Prostate gland (tissue), 2 donors: ENCODE results near the gene KIF26B. TPM values are rescaled to one million over a fixed set of nuclear protein-coding genes. Genes with fewer than 3 reads are reported as not detected.

Experiments used
- DNase-seq: peaks from one replicate; pipeline ENCODE4 v3.0.0-alpha.2; 2019; ENCODE audit warnings: low spot score
- H3K27ac ChIP-seq, 2 donors: fragments of 200-600 bp; sonication (generic); 2 replicates each; pipeline ENCODE4 v1.5.1; 2017 to 2019
- H3K27me3 ChIP-seq: fragments of 200-600 bp; sonication (generic); replicated peaks from 2 replicates; pipeline ENCODE4 v1.5.1; 2019; ENCODE audit not compliant: insufficient read depth
- H3K36me3 ChIP-seq, 2 donors: fragments of 200-600 bp; sonication (generic); 1 replicate in 1 of 2; 2 replicates in 1 of 2; pipeline versions ENCODE4 v1.5.1 to v1.8.1; 2017 to 2019
- H3K4me1 ChIP-seq: fragments of 200-600 bp; sonication (generic); replicated peaks from 2 replicates; pipeline ENCODE4 v1.5.1; 2019
- H3K4me3 ChIP-seq, 2 donors: fragments of 200-600 bp; sonication (generic); 2 replicates each; pipeline ENCODE4 v1.5.1; 2017 to 2019
- H3K9me3 ChIP-seq: fragments of 200-600 bp; sonication (generic); 2 replicates; pipeline ENCODE4 v1.5.1; 2017
- POLR2A ChIP-seq: fragments of 450-650 bp; IDR thresholded peaks from one replicate; pipeline ENCODE4 v1.6.1; 2016; ENCODE audit warnings: antibody characterized with exemption, mild to moderate bottlenecking
- POLR2AphosphoS5 ChIP-seq: sonication (generic); formaldehyde crosslinking; IDR thresholded peaks from one replicate; pipeline ENCODE4 v1.6.1; 2017; ENCODE audit warnings: antibody characterized with exemption
- WGBS: methylation state at CpG from one replicate; pipeline ENCODE4 v1.1.5; 2018; 5-methylcytosine and 5-hydroxymethylcytosine counted together
- intact Hi-C: fragments of 100-400 bp; cut with DNase I; formaldehyde crosslinking; loops from one replicate; pipeline ENCODE4 v1.14.2; 2022
- total RNA-seq, 2 donors: library from RNA; depleted of rRNA; stranded (reverse); fragments of >200 nt; gene quantifications; one replicate each; pipeline ENCODE4 v1.1.0, GENCODE V29; 2016
- TF ChIP-seq, protein P1 (sequence below), 4 experiments: fragments of 200-600 bp in 2 of 4; fragments of 450-650 bp in 2 of 4; sonication (generic) in 2 of 4; IDR thresholded peaks; 1 replicate in 3 of 4; 2 replicates in 1 of 4; pipeline ENCODE4 v1.5.1; 2016 to 2019; ENCODE audit warnings: antibody characterized with exemption in 4 of 4, mild to moderate bottlenecking in 2 of 4, moderate library complexity in 2 of 4

KIF26B gene
- total RNA-seq, 2 donors from 2014 or later, result 3.3 to 3.8 TPM

DNA sequence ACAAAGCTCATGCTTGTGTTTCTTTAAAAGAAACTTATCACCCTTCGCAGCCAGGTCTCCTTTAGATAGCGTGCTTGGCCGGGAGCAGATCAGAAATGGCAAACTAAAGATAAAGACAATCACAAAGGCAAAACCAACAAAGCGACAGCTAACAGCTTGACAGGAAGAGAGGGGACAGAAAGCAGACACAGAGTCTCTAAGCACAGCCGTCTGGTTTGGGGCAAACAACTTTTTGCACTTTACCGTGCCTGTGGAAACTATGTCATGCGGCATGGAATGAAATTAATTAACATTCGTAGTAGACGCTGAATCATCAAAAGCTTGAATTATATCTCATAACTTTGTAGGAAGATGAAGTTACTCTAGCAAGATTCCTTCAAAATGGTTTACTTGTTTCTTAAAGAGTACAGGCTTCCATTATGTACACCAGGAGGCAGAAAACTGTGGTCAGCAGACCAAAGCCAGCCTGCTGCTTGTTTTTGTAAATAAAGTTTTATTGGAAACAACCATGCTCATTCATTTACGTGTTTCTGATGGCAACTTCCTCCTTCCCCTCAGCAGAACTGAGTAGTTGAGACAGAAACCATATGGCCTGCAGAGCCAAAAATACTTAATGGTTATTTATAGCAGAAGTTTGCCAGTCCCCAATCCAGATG lies 183.2 kb downstream of the KIF26B start:
- Histone ChIP-seq H3K36me3 (no peaks in the 10 kb centered on the region), H3K4me1 (no peaks in the 10 kb centered on the region), H3K27me3 (no peaks in the 10 kb centered on the region), H3K4me3 (no peak overlapping the region), H3K27ac (no peak overlapping the region), H3K9me3 (no peaks in the 10 kb centered on the region)
- TF ChIP-seq POLR2A (no peak), POLR2AphosphoS5 (no peak)
- TF ChIP-seq, protein P1, sequence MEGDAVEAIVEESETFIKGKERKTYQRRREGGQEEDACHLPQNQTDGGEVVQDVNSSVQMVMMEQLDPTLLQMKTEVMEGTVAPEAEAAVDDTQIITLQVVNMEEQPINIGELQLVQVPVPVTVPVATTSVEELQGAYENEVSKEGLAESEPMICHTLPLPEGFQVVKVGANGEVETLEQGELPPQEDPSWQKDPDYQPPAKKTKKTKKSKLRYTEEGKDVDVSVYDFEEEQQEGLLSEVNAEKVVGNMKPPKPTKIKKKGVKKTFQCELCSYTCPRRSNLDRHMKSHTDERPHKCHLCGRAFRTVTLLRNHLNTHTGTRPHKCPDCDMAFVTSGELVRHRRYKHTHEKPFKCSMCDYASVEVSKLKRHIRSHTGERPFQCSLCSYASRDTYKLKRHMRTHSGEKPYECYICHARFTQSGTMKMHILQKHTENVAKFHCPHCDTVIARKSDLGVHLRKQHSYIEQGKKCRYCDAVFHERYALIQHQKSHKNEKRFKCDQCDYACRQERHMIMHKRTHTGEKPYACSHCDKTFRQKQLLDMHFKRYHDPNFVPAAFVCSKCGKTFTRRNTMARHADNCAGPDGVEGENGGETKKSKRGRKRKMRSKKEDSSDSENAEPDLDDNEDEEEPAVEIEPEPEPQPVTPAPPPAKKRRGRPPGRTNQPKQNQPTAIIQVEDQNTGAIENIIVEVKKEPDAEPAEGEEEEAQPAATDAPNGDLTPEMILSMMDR (IDR thresholded peaks at IDR 0.05), result no peak
- intact Hi-C loops, result no loop called here
- WGBS, result 91% methylated on average over 10 of the region's 10 CpGs
- DNase-seq, result no peak

DNA sequence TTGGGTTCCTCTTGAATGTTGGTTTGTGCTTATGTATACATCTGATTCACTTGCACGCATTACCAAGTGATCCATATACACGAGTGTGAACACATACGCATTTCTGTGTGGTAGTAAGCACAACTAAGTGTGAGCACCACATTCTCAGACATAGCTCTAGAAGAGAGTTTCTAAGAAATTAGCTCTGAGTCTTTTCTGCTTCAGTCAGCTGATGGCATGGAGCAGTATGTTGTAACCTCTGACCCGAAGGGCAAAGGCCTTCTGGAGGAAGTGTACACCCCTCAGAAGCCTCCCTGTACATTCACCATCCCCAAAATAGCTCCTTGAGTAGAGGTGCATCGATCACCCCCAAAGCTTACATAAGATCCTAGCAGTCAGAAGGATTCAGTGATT lies 183.7 kb downstream of the KIF26B start:
- Histone ChIP-seq H3K4me1 (no peaks in the 10 kb centered on the region), H3K36me3 (no peaks in the 10 kb centered on the region), H3K27me3 (no peaks in the 10 kb centered on the region), H3K9me3 (no peaks in the 10 kb centered on the region), H3K27ac (no peak overlapping the region), H3K4me3 (no peak overlapping the region)
- TF ChIP-seq, protein P1 (IDR thresholded peaks at IDR 0.05), result no peak
- TF ChIP-seq POLR2AphosphoS5 (no peak), POLR2A (no peak)
- intact Hi-C loops, result no loop called here
- 97% methylated on average over 5 of the region's 5 CpGs for WGBS
- no peak for DNase-seq

DNA sequence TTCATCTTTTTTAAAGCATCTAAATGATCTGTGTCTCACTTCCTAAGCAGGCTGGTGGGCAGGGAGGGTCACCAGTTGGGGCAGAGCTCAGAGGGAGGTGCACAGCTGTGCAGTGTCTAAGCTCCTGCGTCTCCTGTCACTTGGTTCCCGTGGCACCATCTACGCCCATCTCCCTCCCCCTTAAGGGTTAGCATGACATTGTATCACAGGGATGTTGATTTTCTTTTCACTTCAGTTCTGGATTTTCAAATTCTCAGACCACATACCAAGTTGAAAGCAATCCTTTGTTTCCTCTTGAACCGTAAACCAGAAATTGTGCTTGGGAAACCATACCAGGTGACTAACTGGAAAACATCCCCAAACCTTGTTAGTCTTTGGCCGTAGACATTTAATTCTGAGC lies 187.0 kb downstream of the KIF26B start:
- Histone ChIP-seq H3K4me3 (no peak overlapping the region), H3K27me3 (no peaks in the 10 kb centered on the region), H3K36me3 (no peaks in the 10 kb centered on the region), H3K27ac (no peak overlapping the region), H3K9me3 (no peaks in the 10 kb centered on the region), H3K4me1 (no peaks in the 10 kb centered on the region)
- 82% methylated on average over 5 of the region's 5 CpGs for WGBS
- intact Hi-C loops, result no loop called here
- no peak for DNase-seq
- TF ChIP-seq POLR2AphosphoS5 (no peak), POLR2A (no peak)
- TF ChIP-seq, protein P1 (IDR thresholded peaks at IDR 0.05), result no peak

DNA sequence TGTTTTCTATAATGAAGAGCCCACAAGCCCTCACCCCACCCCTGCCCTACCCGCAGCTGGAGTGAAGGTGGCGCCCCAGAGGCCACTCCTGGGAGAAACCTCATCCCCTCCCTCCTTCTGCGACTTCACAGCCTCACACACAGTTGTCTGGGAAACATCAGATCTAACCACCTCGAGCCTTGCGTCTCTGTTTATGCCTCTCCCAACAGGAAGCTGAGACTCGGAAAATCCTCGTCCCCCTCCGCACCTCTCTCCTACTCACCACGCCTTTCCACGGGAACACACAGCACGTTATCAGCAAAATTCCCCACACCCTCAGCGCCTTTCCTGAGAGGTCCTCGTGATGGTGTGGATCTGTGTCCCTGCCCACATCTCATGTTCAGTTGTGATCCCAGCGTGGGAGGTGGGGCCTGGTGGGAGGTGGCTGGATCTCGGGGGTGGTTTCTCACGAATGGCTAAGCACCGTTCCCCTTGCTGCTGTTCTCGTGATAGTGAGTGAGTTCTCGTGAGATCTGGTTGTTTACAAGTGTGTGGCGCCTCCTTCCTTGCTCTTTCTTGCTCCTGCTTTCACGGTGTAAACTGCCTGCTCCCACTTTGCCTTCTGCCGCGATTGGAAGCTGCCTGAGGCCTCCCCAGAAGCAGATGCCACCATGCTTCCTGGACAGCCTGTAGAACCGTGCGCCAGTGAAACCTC lies 190.6 kb downstream of the KIF26B start:
- DNase-seq, result no peak
- Histone ChIP-seq H3K9me3 (no peaks in the 10 kb centered on the region), H3K27ac (no peak overlapping the region), H3K27me3 (no peaks in the 10 kb centered on the region), H3K4me1 (no peaks in the 10 kb centered on the region), H3K4me3 (no peak overlapping the region), H3K36me3 (no peaks in the 10 kb centered on the region)
- intact Hi-C loops, result no loop called here
- 88% methylated on average over 25 of the region's 25 CpGs for WGBS
- TF ChIP-seq POLR2AphosphoS5 (no peak), POLR2A (no peak)
- TF ChIP-seq, protein P1 (IDR thresholded peaks at IDR 0.05), result no peak

DNA sequence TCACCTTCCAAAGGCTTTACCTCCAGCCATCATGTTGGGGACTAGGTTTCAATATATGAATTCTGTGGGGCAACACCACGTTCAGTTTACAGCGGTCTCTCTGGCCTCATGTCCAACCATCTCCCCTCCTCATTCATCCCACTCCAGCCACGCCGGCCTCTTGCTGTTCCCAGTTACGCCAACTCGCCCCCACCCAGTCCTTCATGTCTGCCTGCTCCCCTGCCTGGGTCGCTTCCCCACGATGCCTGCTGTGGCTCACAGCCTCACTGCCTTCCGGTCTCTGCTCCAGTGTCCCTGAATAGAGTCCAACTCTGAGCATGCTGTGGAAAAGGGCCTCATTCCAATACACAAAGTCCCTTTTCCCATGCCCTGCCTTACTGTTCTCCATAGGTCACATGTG lies 193.8 kb downstream of the KIF26B start:
- H3K36me3 ChIP-seq, result no peaks in the 10 kb centered on the region
- intact Hi-C loops, result no loop called here
- H3K27ac ChIP-seq, result no peak overlapping the region
- no peak for DNase-seq
- TF ChIP-seq, protein P1 (IDR thresholded peaks at IDR 0.05), result no peak
- H3K9me3 ChIP-seq, result no peaks in the 10 kb centered on the region
- WGBS, result 96% methylated on average over 9 of the region's 9 CpGs
- H3K27me3 ChIP-seq, result no peaks in the 10 kb centered on the region
- H3K4me1 ChIP-seq, result no peaks in the 10 kb centered on the region
- H3K4me3 ChIP-seq, result no peak overlapping the region
